ENCODE results near the gene ANKRD31. TPM values are rescaled to one million over a fixed set of nuclear protein-coding genes. Genes with fewer than 3 reads are reported as not detected.

The ANKRD31 gene
- total RNA-seq, 6 experiments from 2014 or later, result 0.02 to 0.08 (median 0.05) TPM; not detected in 1

DNA sequence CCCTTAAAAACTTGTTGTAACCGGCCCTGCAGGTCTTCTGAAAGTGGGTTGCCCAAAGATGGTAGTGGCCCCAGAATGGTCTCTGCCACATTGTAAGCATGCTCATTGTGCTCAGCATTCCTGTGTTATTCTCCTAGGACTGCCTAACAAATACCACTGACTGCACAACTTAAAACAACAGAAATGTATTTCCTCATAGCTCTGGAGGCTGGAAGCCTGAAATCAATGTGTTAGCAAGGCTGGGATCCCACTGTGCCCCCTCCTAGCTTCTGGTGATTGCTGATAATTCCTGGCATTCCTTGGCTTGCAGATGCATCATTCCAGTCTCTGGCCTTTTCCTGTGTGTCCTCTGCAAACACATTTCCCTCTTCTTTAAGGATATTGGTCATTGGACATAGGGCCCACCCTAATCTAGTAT is 180.9 kb downstream of the ANKRD31 start:
- Mint-ChIP-seq H3K4me1 (ENCODE audit: low read depth) (peaks cover 65% of the 10 kb centered on the region), H3K27me3 (ENCODE audit: insufficient read depth) (no peaks in the 10 kb centered on the region; the same call in 1 of the 2 replicates), H3K27ac (peak overlapping the region; percentile 58), H3K36me3 (ENCODE audit: low read depth) (no peaks in the 10 kb centered on the region), H3K9me3 (no peaks in the 10 kb centered on the region), H3K4me3 (peak overlapping the region; percentile 52)
- DNase-seq, result peak; percentile 50
- TF ChIP-seq, protein P1, sequence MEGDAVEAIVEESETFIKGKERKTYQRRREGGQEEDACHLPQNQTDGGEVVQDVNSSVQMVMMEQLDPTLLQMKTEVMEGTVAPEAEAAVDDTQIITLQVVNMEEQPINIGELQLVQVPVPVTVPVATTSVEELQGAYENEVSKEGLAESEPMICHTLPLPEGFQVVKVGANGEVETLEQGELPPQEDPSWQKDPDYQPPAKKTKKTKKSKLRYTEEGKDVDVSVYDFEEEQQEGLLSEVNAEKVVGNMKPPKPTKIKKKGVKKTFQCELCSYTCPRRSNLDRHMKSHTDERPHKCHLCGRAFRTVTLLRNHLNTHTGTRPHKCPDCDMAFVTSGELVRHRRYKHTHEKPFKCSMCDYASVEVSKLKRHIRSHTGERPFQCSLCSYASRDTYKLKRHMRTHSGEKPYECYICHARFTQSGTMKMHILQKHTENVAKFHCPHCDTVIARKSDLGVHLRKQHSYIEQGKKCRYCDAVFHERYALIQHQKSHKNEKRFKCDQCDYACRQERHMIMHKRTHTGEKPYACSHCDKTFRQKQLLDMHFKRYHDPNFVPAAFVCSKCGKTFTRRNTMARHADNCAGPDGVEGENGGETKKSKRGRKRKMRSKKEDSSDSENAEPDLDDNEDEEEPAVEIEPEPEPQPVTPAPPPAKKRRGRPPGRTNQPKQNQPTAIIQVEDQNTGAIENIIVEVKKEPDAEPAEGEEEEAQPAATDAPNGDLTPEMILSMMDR (IDR thresholded peaks at IDR 0.05), result no peak

GRCh38 chr5:75054134-75054930 is 182.3 kb downstream of the ANKRD31 start:
- Mint-ChIP-seq H3K27ac (peak overlapping the region; percentile 92), H3K36me3 (ENCODE audit: low read depth) (no peaks in the 10 kb centered on the region), H3K4me1 (ENCODE audit: low read depth) (peaks cover 79% of the 10 kb centered on the region)

DNA sequence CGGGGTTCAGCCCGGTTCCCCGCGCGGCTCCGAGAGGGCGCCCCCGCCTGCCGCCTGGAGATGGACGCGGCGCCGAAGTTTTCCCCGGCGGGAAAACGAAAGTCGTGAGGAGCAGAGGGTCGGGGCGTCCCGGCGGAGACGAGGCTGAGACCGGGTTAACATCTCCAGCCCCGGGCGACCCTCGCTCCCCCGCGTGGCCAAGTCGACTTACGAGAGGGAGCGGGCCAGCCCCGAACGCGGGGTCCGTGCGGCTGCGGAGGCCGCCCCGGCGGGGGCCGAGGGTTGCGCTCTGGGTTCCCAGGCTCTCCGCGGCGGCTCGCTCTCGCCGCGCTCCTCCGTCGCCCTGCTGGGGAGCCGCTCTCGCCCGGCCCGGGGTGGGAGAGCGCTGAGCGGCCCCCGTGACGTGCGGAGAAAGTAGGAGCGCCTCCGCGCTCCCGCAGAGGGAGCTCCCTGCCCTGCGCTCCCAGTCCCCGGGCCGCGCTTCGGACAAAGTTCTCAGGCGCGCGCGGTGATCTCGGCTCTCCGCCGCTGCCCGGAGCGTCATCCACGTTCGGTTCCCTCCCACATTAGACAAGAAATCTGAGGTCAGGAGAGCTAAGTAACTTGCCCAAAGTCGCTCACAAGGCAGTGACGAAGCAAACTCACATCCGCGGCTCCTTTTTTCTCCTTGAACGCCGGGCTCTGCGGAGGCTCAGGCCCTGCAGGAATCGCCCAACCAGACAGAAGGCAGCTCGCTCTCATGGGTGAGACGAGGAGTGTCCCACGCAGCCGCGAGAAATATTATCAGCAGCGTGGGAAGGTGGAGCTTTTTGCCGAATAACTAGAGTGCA is 183.2 kb downstream of the ANKRD31 start:
- H3K27me3 Mint-ChIP-seq (ENCODE audit: insufficient read depth), result no peaks in the 10 kb centered on the region
- peak overlapping the region; percentile 92 for H3K27ac Mint-ChIP-seq
- peak overlapping the region; percentile 92 for H3K4me3 Mint-ChIP-seq
- no peaks in the 10 kb centered on the region for H3K9me3 Mint-ChIP-seq
- DNase-seq, result peak; percentile 83
- H3K36me3 Mint-ChIP-seq (ENCODE audit: low read depth), result no peaks in the 10 kb centered on the region
- H3K4me1 Mint-ChIP-seq (ENCODE audit: low read depth), result peaks cover 86% of the 10 kb centered on the region
- TF ChIP-seq, protein P1 (IDR thresholded peaks at IDR 0.05), result peak; percentile 65

More at GRCh38 chr5:75054134-75054930, 182.3 kb downstream of the ANKRD31 start:
- Mint-ChIP-seq H3K9me3 (no peaks in the 10 kb centered on the region), H3K4me3 (peak overlapping the region; percentile 92), H3K27me3 (ENCODE audit: insufficient read depth) (no peaks in the 10 kb centered on the region; the same call in 1 of the 2 replicates)
- peak; percentile 52 for DNase-seq
- TF ChIP-seq, protein P1 (IDR thresholded peaks at IDR 0.05), result no peak

- peak overlapping the region; percentile 92; the same call in 1 of the 2 replicates for H3K4me3 Mint-ChIP-seq
- no peak overlapping the region for H3K27ac Mint-ChIP-seq
- no peaks in the 10 kb centered on the region for H3K36me3 Mint-ChIP-seq (ENCODE audit: low read depth)
- no peaks in the 10 kb centered on the region for H3K27me3 Mint-ChIP-seq (ENCODE audit: insufficient read depth)
- no peak for DNase-seq
- TF ChIP-seq, protein P1 (IDR thresholded peaks at IDR 0.05), result no peak; the same call in 1 of the 2 replicates
- peaks cover 86% of the 10 kb centered on the region for H3K4me1 Mint-ChIP-seq (ENCODE audit: low read depth)
- no peaks in the 10 kb centered on the region for H3K9me3 Mint-ChIP-seq
Measured at GRCh38 chr5:75053054-75053303, 183.7 kb downstream of the ANKRD31 start.

GRCh38 chr5:75052192-75053053 is 184.3 kb downstream of the ANKRD31 start, which contains the start of gene GCNT4:
Gene GCNT4 (minus strand): TSS chr5:75052558. CDS start chr5:75030037, 22,521 bp downstream.
- DNase-seq, result peak; percentile 28
- Mint-ChIP-seq H3K36me3 (ENCODE audit: low read depth) (no peaks in the 10 kb centered on the region), H3K4me1 (ENCODE audit: low read depth) (peaks cover 86% of the 10 kb centered on the region), H3K4me3 (peak within 1 kb of the TSS; percentile 96), H3K27ac (peak within 1 kb of the TSS; percentile 85), H3K9me3 (no peaks in the 10 kb centered on the region), H3K27me3 (ENCODE audit: insufficient read depth) (no peaks in the 10 kb centered on the region)
- TF ChIP-seq, protein P1 (IDR thresholded peaks at IDR 0.05), result no peak

Data from HFFc6 (cell line).